ENCODE data around the gene PTPRM.

- TF ChIP-seq CTCF (conservative IDR thresholded peaks at IDR 0.05; ENCODE audit: low read depth, low read length): no peak
- TF ChIP-seq EZH2 (IDR thresholded peaks at IDR 0.05; ENCODE audit: low read length, unreplicated experiment): no peak
Measured at GRCh38 chr18:8391068-8391467, 824.0 kb downstream of the PTPRM start.
